ENCODE measurements around the gene CCDC179. TPM values are rescaled to one million over a fixed set of nuclear protein-coding genes. Genes with fewer than 3 reads are reported as not detected.

The CCDC179 gene
- total and polyA plus RNA-seq, 2 of the 13 experiments (the other 11 are each of a cell fraction or from before 2014, with no cell fraction given) = not detected

DNA sequence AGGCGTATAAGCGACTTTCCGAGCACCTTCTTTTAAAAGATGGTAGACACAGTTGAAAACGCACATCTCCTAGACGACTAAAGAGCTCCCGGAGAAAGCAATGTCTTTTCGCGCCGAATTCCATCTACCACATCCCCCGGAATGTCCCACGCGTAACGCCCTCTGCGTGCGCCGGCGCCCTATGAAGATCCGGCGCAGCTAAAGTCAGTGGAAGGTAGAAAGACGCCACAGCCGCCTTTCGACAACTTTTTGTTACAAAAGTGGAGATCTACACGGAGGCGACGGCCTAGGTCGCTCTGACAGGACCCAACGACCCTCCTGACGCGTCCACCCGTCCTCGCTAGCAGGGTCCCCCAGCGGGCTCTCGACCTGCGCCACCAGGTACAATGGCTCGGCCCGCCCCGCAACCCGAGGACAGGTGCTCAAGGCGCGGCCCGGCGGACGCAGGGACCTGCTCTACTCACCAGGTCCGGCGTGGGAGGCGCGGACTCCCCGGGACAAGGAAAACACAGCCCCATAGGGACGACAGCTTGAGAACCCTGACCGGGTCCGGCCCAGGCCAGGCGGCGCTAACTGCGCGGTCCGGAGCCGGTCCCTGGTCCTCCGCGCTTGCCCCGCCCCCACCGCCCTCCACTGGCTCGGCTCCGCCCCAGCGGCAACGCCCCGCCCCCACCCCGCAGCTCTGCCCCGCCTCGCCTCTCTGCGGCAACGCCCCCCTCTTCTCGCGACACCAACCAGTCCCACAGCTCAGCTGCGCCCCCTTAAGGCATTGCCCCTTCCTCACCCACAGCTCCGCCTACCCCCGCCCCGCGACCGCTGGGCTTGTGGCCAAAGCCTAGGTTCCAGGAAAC is 30.8 kb downstream of the CCDC179 start, which contains the start of gene SVIP (continued):
- TF ChIP-seq LCORL (IDR thresholded peaks at IDR 0.05) = no peak
- TF ChIP-seq LCORL (CRISPR knock-in tag; IDR thresholded peaks at IDR 0.05) = no peak; the same call in 1 of the 2 replicates
- TF ChIP-seq, protein P1, sequence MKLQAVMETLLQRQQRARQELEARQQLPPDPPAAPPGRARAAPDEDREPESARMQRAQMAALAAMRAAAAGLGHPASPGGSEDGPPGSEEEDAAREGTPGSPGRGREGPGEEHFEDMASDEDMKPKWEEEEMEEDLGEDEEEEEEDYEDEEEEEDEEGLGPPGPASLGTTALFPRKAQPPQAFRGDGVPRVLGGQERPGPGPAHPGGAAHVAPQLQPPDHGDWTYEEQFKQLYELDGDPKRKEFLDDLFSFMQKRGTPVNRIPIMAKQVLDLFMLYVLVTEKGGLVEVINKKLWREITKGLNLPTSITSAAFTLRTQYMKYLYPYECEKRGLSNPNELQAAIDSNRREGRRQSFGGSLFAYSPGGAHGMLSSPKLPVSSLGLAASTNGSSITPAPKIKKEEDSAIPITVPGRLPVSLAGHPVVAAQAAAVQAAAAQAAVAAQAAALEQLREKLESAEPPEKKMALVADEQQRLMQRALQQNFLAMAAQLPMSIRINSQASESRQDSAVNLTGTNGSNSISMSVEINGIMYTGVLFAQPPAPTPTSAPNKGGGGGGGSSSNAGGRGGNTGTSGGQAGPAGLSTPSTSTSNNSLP (IDR thresholded peaks at IDR 0.05; ENCODE audit: low read depth, low read length) = no peak
- TF ChIP-seq ZNF383 (CRISPR knock-in tag; IDR thresholded peaks at IDR 0.05; ENCODE audit: borderline replicate concordance) = no peak
- TF ChIP-seq SRY (CRISPR knock-in tag; IDR thresholded peaks at IDR 0.05) = no peak; the same call in 1 of the 2 replicates
- TF ChIP-seq PHF5A (CRISPR knock-in tag; IDR thresholded peaks at IDR 0.05; ENCODE audit: low read depth, unreplicated experiment) = peak; percentile 43
- peak; percentile 94 for TF ChIP-seq ELF3 (CRISPR knock-in tag; IDR thresholded peaks at IDR 0.05)
- TF ChIP-seq, protein P2, sequence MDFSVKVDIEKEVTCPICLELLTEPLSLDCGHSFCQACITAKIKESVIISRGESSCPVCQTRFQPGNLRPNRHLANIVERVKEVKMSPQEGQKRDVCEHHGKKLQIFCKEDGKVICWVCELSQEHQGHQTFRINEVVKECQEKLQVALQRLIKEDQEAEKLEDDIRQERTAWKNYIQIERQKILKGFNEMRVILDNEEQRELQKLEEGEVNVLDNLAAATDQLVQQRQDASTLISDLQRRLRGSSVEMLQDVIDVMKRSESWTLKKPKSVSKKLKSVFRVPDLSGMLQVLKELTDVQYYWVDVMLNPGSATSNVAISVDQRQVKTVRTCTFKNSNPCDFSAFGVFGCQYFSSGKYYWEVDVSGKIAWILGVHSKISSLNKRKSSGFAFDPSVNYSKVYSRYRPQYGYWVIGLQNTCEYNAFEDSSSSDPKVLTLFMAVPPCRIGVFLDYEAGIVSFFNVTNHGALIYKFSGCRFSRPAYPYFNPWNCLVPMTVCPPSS (IDR thresholded peaks at IDR 0.05) = no peak
- TF ChIP-seq, protein P3, sequence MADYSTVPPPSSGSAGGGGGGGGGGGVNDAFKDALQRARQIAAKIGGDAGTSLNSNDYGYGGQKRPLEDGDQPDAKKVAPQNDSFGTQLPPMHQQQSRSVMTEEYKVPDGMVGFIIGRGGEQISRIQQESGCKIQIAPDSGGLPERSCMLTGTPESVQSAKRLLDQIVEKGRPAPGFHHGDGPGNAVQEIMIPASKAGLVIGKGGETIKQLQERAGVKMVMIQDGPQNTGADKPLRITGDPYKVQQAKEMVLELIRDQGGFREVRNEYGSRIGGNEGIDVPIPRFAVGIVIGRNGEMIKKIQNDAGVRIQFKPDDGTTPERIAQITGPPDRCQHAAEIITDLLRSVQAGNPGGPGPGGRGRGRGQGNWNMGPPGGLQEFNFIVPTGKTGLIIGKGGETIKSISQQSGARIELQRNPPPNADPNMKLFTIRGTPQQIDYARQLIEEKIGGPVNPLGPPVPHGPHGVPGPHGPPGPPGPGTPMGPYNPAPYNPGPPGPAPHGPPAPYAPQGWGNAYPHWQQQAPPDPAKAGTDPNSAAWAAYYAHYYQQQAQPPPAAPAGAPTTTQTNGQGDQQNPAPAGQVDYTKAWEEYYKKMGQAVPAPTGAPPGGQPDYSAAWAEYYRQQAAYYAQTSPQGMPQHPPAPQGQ (CRISPR knock-in tag; IDR thresholded peaks at IDR 0.05; ENCODE audit: borderline replicate concordance) = no peak
